GM12865 (cell line): ENCODE measurements around the gene IL17RD.
A peak's percentile ranks its signal among the peaks of the same experiment; 100 is the strongest.

Experiments
- DNase-seq: peaks from one replicate; pipeline ENCODE4 v3.0.0; 2010; ENCODE audit warnings: low read depth
- H3K4me3 ChIP-seq: 2 replicates; pipeline ENCODE4 v1.5.1; 2011; ENCODE audit warnings: mild to moderate bottlenecking, low read depth, low read length, control low read depth
- TF ChIP-seq, protein P1 (sequence below): IDR thresholded peaks from 2 replicates; pipeline ENCODE4 v1.5.1; 2011; ENCODE audit warnings: low read length, control low read depth, low read depth, inconsistent platforms; ENCODE audit not compliant: insufficient read depth; ENCODE audit errors: missing control alignments

IL17RD gene

DNA sequence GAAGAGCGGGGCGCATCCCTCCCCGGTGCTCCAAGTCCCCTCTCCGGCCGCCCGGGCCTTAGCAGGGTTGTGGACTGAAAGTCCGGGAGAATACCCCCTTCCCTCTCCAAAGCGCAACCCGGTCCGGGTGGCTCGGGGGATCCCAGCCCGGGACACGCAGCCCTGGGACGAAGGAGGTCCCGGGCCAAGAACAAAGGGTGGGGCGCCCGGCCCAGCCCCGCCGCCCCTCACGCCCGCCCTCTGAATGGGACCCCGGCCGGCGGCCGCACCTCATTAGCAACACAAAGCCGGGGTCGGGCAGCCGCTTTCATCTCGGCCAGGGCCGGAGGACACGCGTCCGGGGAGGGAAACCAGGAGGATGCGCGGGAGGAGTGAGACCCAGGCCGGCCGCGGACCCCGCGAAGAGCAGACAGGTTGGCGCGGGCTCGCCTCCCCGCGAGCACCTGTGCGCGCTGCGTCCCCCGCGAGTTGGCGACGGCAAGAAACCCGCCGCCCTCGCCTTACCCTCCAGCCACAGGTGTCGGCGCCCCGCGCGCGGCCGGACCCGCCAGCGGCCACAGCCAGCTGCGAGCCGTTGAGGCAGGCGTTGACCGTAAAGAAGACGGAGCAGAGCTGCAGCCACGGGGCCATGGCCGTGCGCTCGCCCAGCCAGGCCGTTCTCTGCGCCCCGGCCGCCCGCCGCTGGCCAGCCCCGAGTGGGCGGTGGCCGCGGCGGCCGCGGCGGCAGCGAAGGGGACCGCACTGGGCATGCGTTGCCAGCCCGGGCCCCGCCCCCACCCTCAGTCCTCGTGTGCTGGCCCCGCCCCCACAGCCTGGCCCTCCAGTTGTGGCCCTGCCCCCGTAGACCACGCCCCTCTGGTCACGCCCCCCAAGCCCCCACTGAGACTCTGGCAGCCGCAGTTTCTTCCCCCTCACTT, at the start of gene IL17RD:
TSS of gene IL17RD (minus strand) at position 697 of the 917 bp plus-strand sequence. CDS start at position 630, 67 bp downstream.
- TF ChIP-seq, protein P1, sequence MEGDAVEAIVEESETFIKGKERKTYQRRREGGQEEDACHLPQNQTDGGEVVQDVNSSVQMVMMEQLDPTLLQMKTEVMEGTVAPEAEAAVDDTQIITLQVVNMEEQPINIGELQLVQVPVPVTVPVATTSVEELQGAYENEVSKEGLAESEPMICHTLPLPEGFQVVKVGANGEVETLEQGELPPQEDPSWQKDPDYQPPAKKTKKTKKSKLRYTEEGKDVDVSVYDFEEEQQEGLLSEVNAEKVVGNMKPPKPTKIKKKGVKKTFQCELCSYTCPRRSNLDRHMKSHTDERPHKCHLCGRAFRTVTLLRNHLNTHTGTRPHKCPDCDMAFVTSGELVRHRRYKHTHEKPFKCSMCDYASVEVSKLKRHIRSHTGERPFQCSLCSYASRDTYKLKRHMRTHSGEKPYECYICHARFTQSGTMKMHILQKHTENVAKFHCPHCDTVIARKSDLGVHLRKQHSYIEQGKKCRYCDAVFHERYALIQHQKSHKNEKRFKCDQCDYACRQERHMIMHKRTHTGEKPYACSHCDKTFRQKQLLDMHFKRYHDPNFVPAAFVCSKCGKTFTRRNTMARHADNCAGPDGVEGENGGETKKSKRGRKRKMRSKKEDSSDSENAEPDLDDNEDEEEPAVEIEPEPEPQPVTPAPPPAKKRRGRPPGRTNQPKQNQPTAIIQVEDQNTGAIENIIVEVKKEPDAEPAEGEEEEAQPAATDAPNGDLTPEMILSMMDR, result no peak
- peak within 1 kb of the TSS; percentile 35 for H3K4me3 ChIP-seq
- DNase-seq, result peak; percentile 82

DNA sequence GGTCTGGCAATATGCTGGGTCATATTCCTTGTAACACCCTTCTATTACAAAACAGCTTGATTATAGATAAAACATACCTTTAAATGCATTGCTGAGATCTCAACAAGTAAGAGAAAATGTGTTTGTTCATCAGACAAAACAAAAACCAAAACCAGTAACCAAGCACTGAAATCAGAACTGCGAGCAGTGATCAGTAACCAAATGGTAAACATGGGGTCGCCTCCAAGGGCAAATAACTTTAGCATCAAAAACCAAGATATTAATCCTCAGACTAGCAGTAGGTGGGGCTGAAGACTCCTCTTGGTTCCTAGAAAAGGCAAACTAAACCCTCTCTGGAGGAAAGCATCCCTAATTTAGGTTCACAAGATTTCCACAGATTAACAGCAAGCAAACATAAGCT, 41.3 kb upstream of the IL17RD start:
- TF ChIP-seq, protein P1, result no peak
- DNase-seq, result peak; percentile 51
- no peak overlapping the region for H3K4me3 ChIP-seq

DNA sequence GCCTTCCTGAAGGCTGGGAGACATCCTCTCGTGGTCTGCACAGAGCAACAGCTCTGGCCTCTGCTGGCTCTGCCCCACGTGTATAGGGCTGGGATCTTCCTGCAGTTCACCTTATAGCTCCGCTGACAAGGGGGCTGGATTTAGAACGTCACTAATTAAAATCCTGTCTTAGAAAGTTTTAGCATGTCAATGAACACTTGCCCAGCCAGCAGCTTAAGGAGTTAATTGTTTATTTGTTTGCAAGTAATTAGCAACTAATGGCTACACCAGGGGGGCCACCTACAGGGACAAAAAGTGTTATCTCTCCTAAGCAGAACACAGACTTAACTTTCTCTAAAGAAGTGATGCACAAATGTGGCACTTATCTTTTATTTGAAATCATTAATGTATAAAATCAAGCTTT, 34.7 kb upstream of the IL17RD start, which contains the start of gene HESX1:
TSS of gene HESX1 (minus strand) at position 84 of the 403 bp plus-strand sequence. CDS start at position 24, 60 bp downstream.
- no peak within 1 kb of the TSS for H3K4me3 ChIP-seq
- TF ChIP-seq, protein P1, result no peak
- no peak for DNase-seq

DNA sequence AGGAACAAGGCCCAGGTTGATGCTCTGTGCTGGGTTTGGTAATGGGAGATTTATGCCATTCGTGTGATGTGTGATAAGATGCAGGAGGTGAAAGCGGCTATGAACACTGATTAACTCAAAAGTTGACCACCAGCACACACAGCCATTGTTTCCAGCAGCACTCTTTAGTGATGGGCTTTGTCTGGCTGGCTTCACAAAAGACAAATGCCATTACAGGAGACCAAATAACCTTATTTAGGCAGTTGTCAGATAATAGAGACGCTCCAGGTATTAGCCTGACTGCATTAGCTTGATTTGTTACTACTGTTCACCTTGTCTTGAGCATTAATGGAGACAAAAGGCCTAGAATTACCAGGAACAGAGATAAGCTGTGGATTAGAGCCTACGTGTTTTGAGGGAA, 29.5 kb upstream of the IL17RD start:
- TF ChIP-seq, protein P1, result no peak
- DNase-seq, result no peak
- H3K4me3 ChIP-seq, result no peak overlapping the region

DNA sequence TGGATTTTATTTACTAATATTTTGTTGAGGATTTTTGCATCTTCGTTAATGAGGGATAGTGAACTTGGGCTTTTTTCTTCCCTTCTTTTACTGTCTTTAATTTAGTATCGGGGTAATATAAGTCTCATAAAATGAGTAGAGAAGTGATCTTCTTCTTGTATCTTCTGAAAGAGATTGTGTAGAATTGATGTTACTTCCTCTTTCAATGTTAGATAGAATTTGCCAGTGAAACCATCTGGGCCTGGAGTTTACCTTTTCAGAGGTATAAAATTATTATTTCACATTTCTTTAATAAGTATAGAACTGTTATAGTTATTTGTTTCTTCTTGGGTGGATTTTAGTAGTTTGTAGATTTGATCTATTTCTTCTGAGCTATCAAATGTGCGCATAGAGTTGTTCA, 26.9 kb upstream of the IL17RD start:
- TF ChIP-seq, protein P1, result no peak
- no peak for DNase-seq
- no peak overlapping the region for H3K4me3 ChIP-seq

DNA sequence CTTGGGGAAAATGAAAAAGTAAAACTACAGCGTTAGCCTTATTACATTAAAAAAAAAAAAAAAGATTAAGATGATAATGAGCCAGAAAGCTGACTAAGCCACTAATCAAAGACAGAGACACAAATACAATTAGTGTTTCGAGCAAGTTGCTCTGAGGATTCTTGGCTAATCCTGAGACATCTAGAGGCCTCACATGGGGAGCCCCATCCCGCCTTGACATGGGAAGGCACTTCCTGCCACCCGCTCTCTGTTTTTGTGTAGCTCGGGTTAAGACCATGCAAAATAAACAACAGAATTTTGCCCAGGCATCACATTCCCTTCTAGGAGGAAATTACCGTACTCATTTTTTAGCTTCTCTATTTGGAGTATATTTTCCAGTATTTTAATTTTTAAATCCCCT, 19.4 kb upstream of the IL17RD start:
- TF ChIP-seq, protein P1, result no peak
- no peak for DNase-seq
- no peak overlapping the region for H3K4me3 ChIP-seq
